GM12878 (cell line): ENCODE results near the gene ATOSA. TPM values are rescaled to one million over a fixed set of nuclear protein-coding genes. Genes with fewer than 3 reads are reported as not detected.

Source experiments
- ATF3 ChIP-seq: IDR thresholded peaks from 2 replicates; pipeline ENCODE4 v1.6.1; 2011; ENCODE audit warnings: low read depth, mild to moderate bottlenecking, low read length, moderate library complexity, borderline replicate concordance; ENCODE audit errors: extremely low read depth
- CBX3 ChIP-seq: fragments of 200-600 bp; sonication (generic); IDR thresholded peaks from 2 replicates; pipeline ENCODE4 v1.6.1; 2016; ENCODE audit warnings: low read depth, borderline replicate concordance
- CBX5 ChIP-seq: sonication (generic); IDR thresholded peaks from 2 replicates; pipeline ENCODE4 v1.6.1; 2016; ENCODE audit warnings: low read depth, moderate library complexity, mild to moderate bottlenecking, inconsistent platforms
- CEBPB ChIP-seq, 2 experiments: fragments of 150-350 bp in 1 of 2; IDR thresholded peaks; 2 replicates each; pipeline ENCODE4 v1.6.1; 2012 to 2014; ENCODE audit warnings: low read depth in 2 of 2, low read length in 2 of 2, borderline replicate concordance in 1 of 2, inconsistent platforms in 1 of 2
- CREM ChIP-seq: IDR thresholded peaks from 2 replicates; pipeline ENCODE4 v1.6.1; 2014; ENCODE audit warnings: antibody characterized with exemption, low read depth
- E4F1 ChIP-seq: fragments of 450-650 bp; IDR thresholded peaks from 2 replicates; pipeline ENCODE4 v1.6.1; 2018; ENCODE audit warnings: borderline replicate concordance, mild to moderate bottlenecking; ENCODE audit not compliant: partially characterized antibody
- GATAD2B ChIP-seq: fragments of 450-650 bp; conservative IDR thresholded peaks from 2 replicates; pipeline ENCODE4 v1.6.1; 2017; ENCODE audit warnings: low read depth, mild to moderate bottlenecking, moderate library complexity
- IKZF2 ChIP-seq, 2 experiments: fragments of 450-650 bp; IDR thresholded peaks; 2 replicates each; pipeline ENCODE4 v1.6.1; 2017; ENCODE audit warnings: mild to moderate bottlenecking in 2 of 2, moderate library complexity in 2 of 2
- IRF5 ChIP-seq: fragments of 450-650 bp; IDR thresholded peaks from 2 replicates; pipeline ENCODE4 v1.6.1; 2017; ENCODE audit warnings: borderline replicate concordance
- PRDM15 ChIP-seq: fragments of 450-650 bp; formaldehyde crosslinking; IDR thresholded peaks from 2 replicates; pipeline ENCODE4 v1.4.0; 2020; ENCODE audit warnings: mild to moderate bottlenecking, moderate library complexity
- TCF7 ChIP-seq: IDR thresholded peaks from 2 replicates; pipeline ENCODE4 v1.6.1; 2014; ENCODE audit warnings: antibody characterized with exemption, borderline replicate concordance
- USF1 ChIP-seq: IDR thresholded peaks from 2 replicates; pipeline ENCODE4 v1.6.1; 2011; ENCODE audit warnings: borderline replicate concordance, low read depth, mild to moderate bottlenecking, moderate library complexity, mixed read lengths, low read length; ENCODE audit not compliant: insufficient read depth; ENCODE audit errors: extremely low read length
- ZNF217 ChIP-seq: fragments of 450-650 bp; IDR thresholded peaks from 2 replicates; pipeline ENCODE4 v1.6.1; 2017; ENCODE audit warnings: antibody characterized with exemption, mild to moderate bottlenecking
- ZNF592 ChIP-seq: fragments of 450-650 bp; IDR thresholded peaks from 2 replicates; pipeline ENCODE4 v1.6.1; 2017; ENCODE audit warnings: mild to moderate bottlenecking, moderate library complexity
- polyA plus RNA-seq, 11 experiments: library from polyadenylated mRNA; depleted of rRNA in 4 of 11; unstranded in 6 of 11; stranded (reverse) in 5 of 11; fragments of >200 nt; fragmentation: Nextera tagmentation in 4 of 11; fragmentation: Illumina TruSeq in 1 of 11; extraction: Ambion mirVana in 4 of 11; extraction: Trizol in 1 of 11; gene quantifications; 1 replicate in 1 of 11; 2 replicates in 10 of 11; pipeline versions ENCODE4 v1.2.1 to v1.2.3, GENCODE V29; 2011 to 2016; ENCODE audit warnings: inconsistent platforms in 2 of 11, missing spikeins in 2 of 11, low read depth in 1 of 11
- total RNA-seq, 4 experiments: library from RNA; depleted of rRNA in 3 of 4; stranded (reverse); fragments of >200 nt in 3 of 4; fragmentation: Illumina TruSeq in 1 of 4; extraction: Trizol in 1 of 4; gene quantifications; 2 replicates each; pipeline versions ENCODE4 v1.2.1 to v1.2.3, GENCODE V29; 2013 to 2021

Gene ATOSA
- total and polyA plus RNA-seq, 10 of the 15 experiments (the other 5 are each of a cell fraction or from before 2014, with no cell fraction given), result 6.8 to 24.3 (median 14.6) TPM

- TF ChIP-seq E4F1 (no peak), ZNF592 (no peak), CREM (peak; percentile 89), ATF3 (peak; percentile 39; the same call in 1 of the 2 replicates), CBX5 (no peak), ZNF217 (no peak), IKZF2 (IDR thresholded peaks at IDR 0.05) (no peak; a peak in 1 of 4 replicates), USF1 (peak; percentile 94), IRF5 (no peak), TCF7 (no peak), CBX3 (no peak), PRDM15 (no peak), CEBPB (IDR thresholded peaks at IDR 0.05; ENCODE audit: borderline replicate concordance in 1 of 2, low read depth in 2 of 2, low read length in 2 of 2) (no peak), GATAD2B (peak; percentile 66; the same call in 1 of the 2 replicates)
Measured at GRCh38 chr15:52679232-52680040, at the start of gene ATOSA (continued).
